PC-9 (cell line): ENCODE results near the gene TAX1BP1. TPM values are rescaled to one million over a fixed set of nuclear protein-coding genes. Genes with fewer than 3 reads are reported as not detected.

Experiments used
- BruUV-seq: library from RNA; stranded (reverse); fragments of 400-500 nt; replicated peaks from 2 replicates; lab custom pipeline; 2021; lab: Mats Ljungman, UMichigan
- CTCF ChIA-PET: fragments of 300-600 bp; sonication (Branson Sonifier 250); formaldehyde crosslinking; loops from one replicate; lab custom pipeline; 2022; ENCODE audit warnings: antibody characterized with exemption; lab: Charles Lee
- POLR2A ChIA-PET: fragments of 300-600 bp; sonication (Branson Sonifier 250); formaldehyde crosslinking; loops from one replicate; lab custom pipeline; 2022; ENCODE audit warnings: antibody characterized with exemption; ENCODE audit not compliant: unreplicated experiment; lab: Charles Lee
- DNase-seq, 2 experiments: peaks; one replicate each; pipeline versions ENCODE4 v3.0.0 to v3.0.0-alpha.2; 2015 to 2022; ENCODE audit warnings: mixed read lengths in 1 of 2
- H2AFZ ChIP-seq: fragments of 200-600 bp; sonication (generic); 2 replicates; pipeline ENCODE4 v1.8.1; 2017; ENCODE audit warnings: antibody characterized with exemption
- H3F3A ChIP-seq: fragments of 200-600 bp; sonication (generic); 2 replicates; pipeline ENCODE4 v1.8.1; 2017; ENCODE audit warnings: antibody characterized with exemption, mild to moderate bottlenecking, low read depth; ENCODE audit not compliant: insufficient read depth
- H3K27ac ChIP-seq: fragments of 200-600 bp; sonication (generic); 2 replicates; pipeline ENCODE4 v1.6.1; 2016; ENCODE audit warnings: mixed run types
- H3K27me3 ChIP-seq: fragments of 200-600 bp; sonication (generic); 2 replicates; pipeline ENCODE4 v1.6.1; 2016; ENCODE audit warnings: low read depth, mixed run types; ENCODE audit not compliant: insufficient read depth
- H3K36me3 ChIP-seq: fragments of 200-600 bp; sonication (generic); 2 replicates; pipeline ENCODE4 v1.6.1; 2016; ENCODE audit warnings: low read depth, mixed run types
- H3K4me1 ChIP-seq: fragments of 200-600 bp; sonication (generic); replicated peaks from 2 replicates; pipeline ENCODE4 v1.6.1; 2016; ENCODE audit warnings: mixed run types; ENCODE audit not compliant: insufficient read depth
- H3K4me2 ChIP-seq: fragments of 200-600 bp; sonication (generic); 2 replicates; pipeline ENCODE4 v1.6.1; 2017; ENCODE audit warnings: mixed run types
- H3K4me3 ChIP-seq: fragments of 200-600 bp; sonication (generic); 2 replicates; pipeline ENCODE4 v1.6.1; 2016; ENCODE audit warnings: mixed run types
- H3K79me2 ChIP-seq: fragments of 200-600 bp; sonication (generic); 2 replicates; pipeline ENCODE4 v1.6.1; 2017; ENCODE audit warnings: low read depth, mixed run types
- H3K9me2 ChIP-seq: fragments of 200-600 bp; sonication (generic); 2 replicates; pipeline ENCODE4 v1.8.1; 2017; ENCODE audit warnings: mild to moderate bottlenecking; ENCODE audit not compliant: insufficient read depth
- H3K9me3 ChIP-seq: fragments of 200-600 bp; sonication (generic); 2 replicates; pipeline ENCODE4 v1.8.1; 2016; ENCODE audit warnings: low read depth; ENCODE audit not compliant: insufficient read depth
- H4K20me1 ChIP-seq: fragments of 200-600 bp; sonication (generic); 2 replicates; pipeline ENCODE4 v1.8.1; 2017; ENCODE audit not compliant: insufficient read depth
- CTCF ChIP-seq: fragments of 200-600 bp; sonication (generic); conservative IDR thresholded peaks from 2 replicates; pipeline ENCODE4 v1.6.1; 2017; ENCODE audit warnings: mixed run types, antibody characterized with exemption, mild to moderate bottlenecking, moderate library complexity
- EZH2 ChIP-seq: fragments of 200-600 bp; sonication (generic); IDR thresholded peaks from 2 replicates; pipeline ENCODE4 v1.8.0; 2017; ENCODE audit warnings: antibody characterized with exemption, low read depth
- intact Hi-C: fragments of 100-400 bp; cut with micrococcal nuclease; formaldehyde crosslinking; loops from one replicate; pipeline ENCODE4 v1.10.0; 2022; ENCODE audit not compliant: unreplicated experiment
- total RNA-seq: library from RNA; stranded (reverse); gene quantifications from 2 replicates; pipeline ENCODE4 v1.2.3, GENCODE V29; 2021

The TAX1BP1 gene
- total RNA-seq, 1 experiment from 2014 or later, result 174 TPM

DNA sequence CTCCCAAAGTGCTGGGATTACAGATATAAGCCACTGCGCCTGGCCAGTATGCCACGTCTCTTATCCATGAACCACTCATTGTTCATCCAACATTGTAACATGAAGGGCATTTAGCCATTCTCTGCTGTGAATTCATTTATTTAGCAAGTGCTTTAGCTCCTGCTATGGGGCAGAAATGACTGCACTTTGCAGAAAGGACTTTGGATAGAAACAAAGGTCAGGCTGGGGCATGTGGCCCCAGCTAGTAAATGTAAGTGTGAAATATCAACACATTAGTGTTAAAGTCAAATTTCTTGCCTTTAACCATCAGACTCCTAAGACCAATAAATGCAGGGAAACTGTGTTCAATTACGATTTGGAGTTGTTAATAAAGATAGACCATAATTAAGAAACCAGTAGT lies 27.7 kb upstream of the TAX1BP1 start:
- Histone ChIP-seq H3K27ac (no peak overlapping the region), H3F3A (peaks cover 5% of the 10 kb centered on the region; the same call in 1 of the 2 replicates), H3K9me3 (peaks cover 4% of the 10 kb centered on the region; the same call in 1 of the 2 replicates), H3K4me1 (peaks cover 15% of the 10 kb centered on the region), H3K27me3 (no peaks in the 10 kb centered on the region), H2AFZ (no peak overlapping the region), H3K79me2 (no peaks in the 10 kb centered on the region), H4K20me1 (no peaks in the 10 kb centered on the region), H3K9me2 (no peaks in the 10 kb centered on the region), H3K4me3 (no peak overlapping the region), H3K4me2 (no peak overlapping the region), H3K36me3 (no peaks in the 10 kb centered on the region)
- POLR2A ChIA-PET, result interaction anchor here (0.6 kb wide), 1 partner anchor 10 kb away, joined by 4 read pairs; no protein-coding TSS in a partner anchor
- CTCF ChIA-PET, result interaction anchor here (0.6 kb wide), 1 partner anchor 26 kb away, joined by 3 read pairs; no protein-coding TSS in a partner anchor
- TF ChIP-seq EZH2 (no peak), CTCF (no peak)
- no TSS peak for BruUV-seq
- DNase-seq, result no peak
- intact Hi-C loops, result no loop called here

- H3F3A ChIP-seq, result no peaks in the 10 kb centered on the region
- no peak overlapping the region for H3K27ac ChIP-seq
- H4K20me1 ChIP-seq, result no peaks in the 10 kb centered on the region
- H3K9me3 ChIP-seq, result no peaks in the 10 kb centered on the region; the same call in 1 of the 2 replicates
- ChIA-PET CTCF (no interaction called here), POLR2A (no interaction called here)
- no peaks in the 10 kb centered on the region for H3K36me3 ChIP-seq
- no peak overlapping the region for H3K4me2 ChIP-seq
- TF ChIP-seq EZH2, result no peak
- TF ChIP-seq CTCF, result no peak
- H3K9me2 ChIP-seq, result no peaks in the 10 kb centered on the region
- DNase-seq, result no peak
- H3K27me3 ChIP-seq, result no peaks in the 10 kb centered on the region
- no peak overlapping the region for H3K4me3 ChIP-seq
- intact Hi-C loops, result no loop called here
- H2AFZ ChIP-seq, result no peak overlapping the region
- H3K79me2 ChIP-seq, result no peaks in the 10 kb centered on the region
- BruUV-seq, result no TSS peak
- H3K4me1 ChIP-seq, result peaks cover 6% of the 10 kb centered on the region; the same call in 1 of the 2 replicates
Measured at GRCh38 chr7:27714831-27715444, 25.0 kb upstream of the TAX1BP1 start.

- no peaks in the 10 kb centered on the region for H4K20me1 ChIP-seq
- CTCF ChIA-PET, result no interaction called here
- H3K4me1 ChIP-seq, result no peaks in the 10 kb centered on the region
- POLR2A ChIA-PET, result no interaction called here
- H2AFZ ChIP-seq, result no peak overlapping the region
- DNase-seq, result no peak
- intact Hi-C loops, result no loop called here
- H3K4me2 ChIP-seq, result no peak overlapping the region
- no peaks in the 10 kb centered on the region for H3K9me2 ChIP-seq
- no peaks in the 10 kb centered on the region for H3F3A ChIP-seq
- H3K36me3 ChIP-seq, result no peaks in the 10 kb centered on the region
- H3K4me3 ChIP-seq, result no peak overlapping the region
- no peak overlapping the region for H3K27ac ChIP-seq
- H3K9me3 ChIP-seq, result no peaks in the 10 kb centered on the region
- no peaks in the 10 kb centered on the region for H3K27me3 ChIP-seq
- BruUV-seq, result no TSS peak
- TF ChIP-seq CTCF, result peak; percentile 45; the same call in 1 of the 2 replicates
- no peak for TF ChIP-seq EZH2
- no peaks in the 10 kb centered on the region for H3K79me2 ChIP-seq
Measured at GRCh38 chr7:27723085-27723484, 16.9 kb upstream of the TAX1BP1 start.
